Neural cell (in vitro differentiated cells): ENCODE measurements around the gene SNX20. TPM values are rescaled to one million over a fixed set of nuclear protein-coding genes. Genes with fewer than 3 reads are reported as not detected.

Source experiments
- H2AFZ ChIP-seq: fragments of 200-600, 300-800 bp; sonication (generic), shearing (Covaris generic); 2 replicates; pipeline ENCODE4 v1.6.0; 2014; ENCODE audit warnings: low read depth, mild to moderate bottlenecking, antibody characterized with exemption, low read length, moderate library complexity
- H3F3A ChIP-seq: fragments of 200-600 bp; shearing (Covaris generic); 2 replicates; pipeline ENCODE4 v1.6.1; 2016; ENCODE audit warnings: mild to moderate bottlenecking, moderate library complexity, mixed read lengths, antibody characterized with exemption, low read length; ENCODE audit not compliant: insufficient read depth, poor library complexity, severe bottlenecking
- H3K27ac ChIP-seq: fragments of 200-600, 300-800 bp; sonication (generic), shearing (Covaris generic); 2 replicates; pipeline ENCODE4 v1.5.1; 2014; ENCODE audit warnings: mild to moderate bottlenecking, low read length, moderate library complexity
- H3K27me3 ChIP-seq: fragments of 300-800, 200-600 bp; sonication (generic), shearing (Covaris generic); 2 replicates; pipeline ENCODE4 v1.6.0; 2014; ENCODE audit warnings: mild to moderate bottlenecking, low read depth, low read length, moderate library complexity; ENCODE audit not compliant: insufficient read depth
- H3K36me3 ChIP-seq: fragments of 300-800, 200-600 bp; sonication (generic), shearing (Covaris generic); 2 replicates; pipeline ENCODE4 v1.5.1; 2014; ENCODE audit warnings: mild to moderate bottlenecking, antibody characterized with exemption, low read length, moderate library complexity; ENCODE audit not compliant: insufficient read depth
- H3K4me2 ChIP-seq: fragments of 300-800, 200-600 bp; sonication (generic), shearing (Covaris generic); 2 replicates; pipeline ENCODE4 v1.6.0; 2014; ENCODE audit warnings: mild to moderate bottlenecking, low read length
- H3K4me3 ChIP-seq: fragments of 300-800, 200-600 bp; sonication (generic), shearing (Covaris generic); 2 replicates; pipeline ENCODE4 v1.5.1; 2014; ENCODE audit warnings: mild to moderate bottlenecking, low read length, moderate library complexity
- H3K79me2 ChIP-seq: fragments of 200-600 bp; shearing (Covaris generic); replicated peaks from 2 replicates; pipeline ENCODE4 v1.6.0; 2014; ENCODE audit warnings: mild to moderate bottlenecking, low read length, moderate library complexity; ENCODE audit not compliant: insufficient read depth
- H3K9ac ChIP-seq: fragments of 300-800, 200-600 bp; sonication (generic), shearing (Covaris generic); 2 replicates; pipeline ENCODE4 v1.6.1; 2016; ENCODE audit warnings: mild to moderate bottlenecking, low read length, mixed read lengths
- H3K9me2 ChIP-seq: fragments of 200-600 bp; shearing (Covaris generic); 2 replicates; pipeline ENCODE4 v1.6.1; 2016; ENCODE audit warnings: mild to moderate bottlenecking, low read length, mixed read lengths; ENCODE audit not compliant: insufficient read depth
- H3K9me3 ChIP-seq: fragments of 200-600, 300-800 bp; sonication (generic), shearing (Covaris generic); 2 replicates; pipeline ENCODE4 v1.6.1; 2016; ENCODE audit warnings: mild to moderate bottlenecking, mixed run types, low read length, moderate library complexity, mixed read lengths
- H4K20me1 ChIP-seq: fragments of 200-600 bp; shearing (Covaris generic); 2 replicates; pipeline ENCODE4 v1.6.1; 2016; ENCODE audit warnings: mild to moderate bottlenecking, mixed run types; ENCODE audit not compliant: insufficient read depth
- EP300 ChIP-seq: fragments of 450-650 bp; conservative IDR thresholded peaks from 2 replicates; pipeline ENCODE4 v1.6.1; 2014; ENCODE audit warnings: antibody characterized with exemption, mild to moderate bottlenecking, moderate library complexity; ENCODE audit not compliant: poor library complexity, severe bottlenecking
- EZH2 ChIP-seq: fragments of 200-600, 300-800 bp; shearing (Covaris generic), sonication (generic); IDR thresholded peaks from 2 replicates; pipeline ENCODE4 v1.6.1; 2014; ENCODE audit warnings: antibody characterized with exemption, low read length, borderline replicate concordance, mild to moderate bottlenecking; ENCODE audit not compliant: insufficient read depth, poor library complexity, severe bottlenecking
- MXI1 ChIP-seq: fragments of 450-650 bp; conservative IDR thresholded peaks from 2 replicates; pipeline ENCODE4 v1.6.1; 2014; ENCODE audit warnings: antibody characterized with exemption, mild to moderate bottlenecking; ENCODE audit not compliant: poor library complexity, severe bottlenecking
- POLR2AphosphoS5 ChIP-seq: IDR thresholded peaks from 2 replicates; pipeline ENCODE4 v1.6.1; 2012
- RAD21 ChIP-seq: fragments of 450-650 bp; conservative IDR thresholded peaks from 2 replicates; pipeline ENCODE4 v1.6.1; 2014; ENCODE audit warnings: antibody characterized with exemption, mild to moderate bottlenecking, moderate library complexity
- SMC3 ChIP-seq: fragments of 450-650 bp; conservative IDR thresholded peaks from 2 replicates; pipeline ENCODE4 v1.6.1; 2014; ENCODE audit warnings: antibody characterized with exemption, mild to moderate bottlenecking, moderate library complexity; ENCODE audit not compliant: poor library complexity
- TAF1 ChIP-seq: IDR thresholded peaks from 2 replicates; pipeline ENCODE4 v1.6.1; 2012; ENCODE audit warnings: low read depth
- polyA plus RNA-seq: library from polyadenylated mRNA; depleted of rRNA; stranded (reverse); fragments of >200 nt; gene quantifications from 2 replicates; pipeline ENCODE4 v1.2.3, GENCODE V29; 2014
- TF ChIP-seq, protein P1 (sequence below): IDR thresholded peaks from 2 replicates; pipeline ENCODE4 v1.6.1; 2012; ENCODE audit warnings: borderline replicate concordance
- TF ChIP-seq, protein P2 (sequence below): fragments of 450-650 bp; IDR thresholded peaks from 2 replicates; pipeline ENCODE4 v1.5.1; 2014; ENCODE audit warnings: antibody characterized with exemption, mild to moderate bottlenecking, moderate library complexity; ENCODE audit not compliant: poor library complexity, severe bottlenecking

The SNX20 gene
- polyA plus RNA-seq, 1 donor from 2014 or later = not detected

- no peaks in the 10 kb centered on the region for H3K9me3 ChIP-seq
- H3K4me3 ChIP-seq = no peak overlapping the region
- no peak overlapping the region for H3K4me2 ChIP-seq
- no peak overlapping the region for H3K27ac ChIP-seq
- no peak overlapping the region for H2AFZ ChIP-seq
- H4K20me1 ChIP-seq = no peaks in the 10 kb centered on the region
- H3K36me3 ChIP-seq = no peaks in the 10 kb centered on the region
- H3F3A ChIP-seq = no peaks in the 10 kb centered on the region
- no peaks in the 10 kb centered on the region for H3K27me3 ChIP-seq
- H3K9me2 ChIP-seq = no peaks in the 10 kb centered on the region
- H3K79me2 ChIP-seq = no peaks in the 10 kb centered on the region
- H3K9ac ChIP-seq = no peak overlapping the region
- no peak for TF ChIP-seq POLR2AphosphoS5
- TF ChIP-seq MXI1 = no peak
- TF ChIP-seq, protein P1, sequence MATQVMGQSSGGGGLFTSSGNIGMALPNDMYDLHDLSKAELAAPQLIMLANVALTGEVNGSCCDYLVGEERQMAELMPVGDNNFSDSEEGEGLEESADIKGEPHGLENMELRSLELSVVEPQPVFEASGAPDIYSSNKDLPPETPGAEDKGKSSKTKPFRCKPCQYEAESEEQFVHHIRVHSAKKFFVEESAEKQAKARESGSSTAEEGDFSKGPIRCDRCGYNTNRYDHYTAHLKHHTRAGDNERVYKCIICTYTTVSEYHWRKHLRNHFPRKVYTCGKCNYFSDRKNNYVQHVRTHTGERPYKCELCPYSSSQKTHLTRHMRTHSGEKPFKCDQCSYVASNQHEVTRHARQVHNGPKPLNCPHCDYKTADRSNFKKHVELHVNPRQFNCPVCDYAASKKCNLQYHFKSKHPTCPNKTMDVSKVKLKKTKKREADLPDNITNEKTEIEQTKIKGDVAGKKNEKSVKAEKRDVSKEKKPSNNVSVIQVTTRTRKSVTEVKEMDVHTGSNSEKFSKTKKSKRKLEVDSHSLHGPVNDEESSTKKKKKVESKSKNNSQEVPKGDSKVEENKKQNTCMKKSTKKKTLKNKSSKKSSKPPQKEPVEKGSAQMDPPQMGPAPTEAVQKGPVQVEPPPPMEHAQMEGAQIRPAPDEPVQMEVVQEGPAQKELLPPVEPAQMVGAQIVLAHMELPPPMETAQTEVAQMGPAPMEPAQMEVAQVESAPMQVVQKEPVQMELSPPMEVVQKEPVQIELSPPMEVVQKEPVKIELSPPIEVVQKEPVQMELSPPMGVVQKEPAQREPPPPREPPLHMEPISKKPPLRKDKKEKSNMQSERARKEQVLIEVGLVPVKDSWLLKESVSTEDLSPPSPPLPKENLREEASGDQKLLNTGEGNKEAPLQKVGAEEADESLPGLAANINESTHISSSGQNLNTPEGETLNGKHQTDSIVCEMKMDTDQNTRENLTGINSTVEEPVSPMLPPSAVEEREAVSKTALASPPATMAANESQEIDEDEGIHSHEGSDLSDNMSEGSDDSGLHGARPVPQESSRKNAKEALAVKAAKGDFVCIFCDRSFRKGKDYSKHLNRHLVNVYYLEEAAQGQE = no peak
- no peak for TF ChIP-seq RAD21
- TF ChIP-seq EZH2 = no peak
- TF ChIP-seq, protein P2, sequence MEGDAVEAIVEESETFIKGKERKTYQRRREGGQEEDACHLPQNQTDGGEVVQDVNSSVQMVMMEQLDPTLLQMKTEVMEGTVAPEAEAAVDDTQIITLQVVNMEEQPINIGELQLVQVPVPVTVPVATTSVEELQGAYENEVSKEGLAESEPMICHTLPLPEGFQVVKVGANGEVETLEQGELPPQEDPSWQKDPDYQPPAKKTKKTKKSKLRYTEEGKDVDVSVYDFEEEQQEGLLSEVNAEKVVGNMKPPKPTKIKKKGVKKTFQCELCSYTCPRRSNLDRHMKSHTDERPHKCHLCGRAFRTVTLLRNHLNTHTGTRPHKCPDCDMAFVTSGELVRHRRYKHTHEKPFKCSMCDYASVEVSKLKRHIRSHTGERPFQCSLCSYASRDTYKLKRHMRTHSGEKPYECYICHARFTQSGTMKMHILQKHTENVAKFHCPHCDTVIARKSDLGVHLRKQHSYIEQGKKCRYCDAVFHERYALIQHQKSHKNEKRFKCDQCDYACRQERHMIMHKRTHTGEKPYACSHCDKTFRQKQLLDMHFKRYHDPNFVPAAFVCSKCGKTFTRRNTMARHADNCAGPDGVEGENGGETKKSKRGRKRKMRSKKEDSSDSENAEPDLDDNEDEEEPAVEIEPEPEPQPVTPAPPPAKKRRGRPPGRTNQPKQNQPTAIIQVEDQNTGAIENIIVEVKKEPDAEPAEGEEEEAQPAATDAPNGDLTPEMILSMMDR = no peak
- no peak for TF ChIP-seq SMC3
- no peak for TF ChIP-seq TAF1
- TF ChIP-seq EP300 = no peak
Measured at GRCh38 chr16:50721549-50722404, 40.7 kb upstream of the SNX20 start.

DNA sequence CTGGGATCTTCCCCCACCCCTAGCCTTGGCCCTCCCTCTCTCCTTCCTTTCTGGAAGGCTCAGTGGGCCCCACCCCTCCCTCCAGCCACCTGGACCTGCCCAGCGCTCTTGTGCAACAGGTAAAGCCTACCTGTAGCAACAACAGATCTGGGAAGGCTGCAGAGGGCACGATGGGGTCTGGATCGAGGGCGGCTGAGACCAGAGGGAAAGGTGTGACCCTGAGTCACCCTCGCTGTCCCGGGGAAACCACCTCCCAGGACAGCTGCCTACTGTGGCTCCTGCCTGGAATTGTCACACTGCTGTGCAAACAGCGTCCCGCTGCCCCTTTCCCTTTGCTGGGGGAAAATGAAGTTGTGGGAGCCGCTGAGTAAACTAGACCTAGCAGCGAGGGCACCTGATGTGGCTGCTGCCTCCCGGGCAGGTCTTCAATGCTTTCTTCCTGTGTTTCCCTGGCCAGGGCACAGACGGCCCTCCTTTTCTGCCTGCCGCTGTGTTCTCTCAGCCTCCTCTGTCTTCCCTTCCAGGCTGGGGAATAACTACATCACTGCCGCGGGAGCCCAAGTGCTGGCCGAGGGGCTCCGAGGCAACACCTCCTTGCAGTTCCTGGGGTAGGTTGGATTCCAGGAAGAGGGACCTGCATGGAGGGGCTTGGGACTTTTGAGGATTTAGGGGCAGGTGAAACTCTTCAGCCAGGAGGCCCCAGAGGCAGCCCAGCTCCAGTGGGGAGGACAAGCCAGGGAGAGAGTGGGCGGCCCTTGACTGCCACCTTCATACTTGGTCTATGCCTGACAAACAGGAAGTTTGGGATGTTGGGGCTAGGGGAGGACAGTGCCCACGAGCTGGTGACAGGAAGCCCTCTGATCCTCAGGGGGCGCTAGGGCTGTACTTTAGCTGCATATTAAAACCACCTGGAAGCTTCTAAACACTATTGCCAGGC is 38.6 kb upstream of the SNX20 start:
- Histone ChIP-seq H3K4me3 (no peak overlapping the region), H2AFZ (no peak overlapping the region), H3K27me3 (no peaks in the 10 kb centered on the region), H3K79me2 (no peaks in the 10 kb centered on the region), H4K20me1 (no peaks in the 10 kb centered on the region), H3F3A (no peaks in the 10 kb centered on the region), H3K4me2 (no peak overlapping the region), H3K36me3 (no peaks in the 10 kb centered on the region), H3K9me2 (no peaks in the 10 kb centered on the region), H3K9me3 (no peaks in the 10 kb centered on the region), H3K9ac (no peak overlapping the region), H3K27ac (no peak overlapping the region)
- no peak for TF ChIP-seq SMC3
